Stimulated activated CD8-positive, alpha-beta memory T cell treated with anti-CD3 and anti-CD28 coated beads, Interleukin-12 subunit alpha, Interleukin-12 subunit beta, amount 100 ng/mL, for 24 hours (primary cell): Measurements from ENCODE around the gene CBR4.

ENCODE experiments used
- DNase-seq: peaks from one replicate; pipeline ENCODE4 v3.0.0-alpha.2; 2020; ENCODE audit errors: extremely low read depth

The CBR4 gene

DNA sequence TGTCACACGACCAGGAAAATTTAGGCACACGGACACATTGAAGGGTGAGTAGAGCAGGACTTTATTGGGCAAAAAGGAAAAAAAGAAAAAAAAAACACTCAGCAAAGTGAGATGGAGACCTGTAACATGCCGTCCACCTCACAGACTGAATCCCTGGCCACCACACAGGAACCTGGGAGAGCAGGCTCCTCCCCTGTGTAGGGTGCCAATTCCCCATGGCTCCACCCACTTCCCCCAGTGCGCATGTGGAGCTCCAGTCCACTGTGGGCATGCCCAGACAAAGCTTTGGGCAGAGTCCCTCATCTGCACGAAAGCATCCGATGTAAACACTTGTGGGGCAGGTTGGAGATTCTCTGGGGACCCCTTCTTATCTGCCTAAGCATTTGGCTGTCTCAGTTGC is 23.6 kb upstream of the CBR4 start:
- DNase-seq, result no peak

DNA sequence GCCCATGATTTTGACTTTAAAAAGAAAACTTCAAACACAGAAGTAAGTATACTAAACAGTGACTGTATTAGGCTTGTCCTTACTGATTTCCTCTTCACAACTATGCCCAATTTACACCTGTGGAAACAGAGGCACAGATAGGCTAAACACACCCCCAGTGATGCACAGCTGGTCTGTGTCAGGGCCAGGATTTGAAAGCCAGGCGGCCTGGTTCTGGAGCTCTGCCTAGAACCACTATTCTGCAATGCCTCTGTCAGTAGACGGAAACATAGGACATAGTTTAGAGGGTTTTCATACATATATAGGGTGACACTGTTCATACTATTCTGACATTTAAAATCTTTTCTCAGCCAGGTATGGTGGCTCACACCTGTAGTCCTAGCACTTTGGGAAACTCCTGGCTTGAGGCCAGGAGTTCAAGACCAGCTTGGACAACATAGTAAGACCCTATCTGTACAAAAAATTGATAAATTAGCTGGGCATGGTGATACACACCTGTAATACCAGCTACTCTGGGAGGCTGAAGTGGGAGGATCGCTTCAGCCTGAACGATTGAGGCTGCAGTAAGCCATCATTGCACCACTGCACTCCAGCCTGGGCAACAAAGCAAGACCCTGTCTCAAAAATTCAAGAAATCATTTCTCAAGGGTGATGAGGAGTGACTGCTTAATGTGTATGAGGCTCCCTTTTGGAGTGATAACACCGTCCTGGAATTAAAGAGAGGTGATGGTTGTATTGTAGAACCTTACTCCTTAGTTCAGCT is 23.0 kb upstream of the CBR4 start:
- no peak for DNase-seq

DNA sequence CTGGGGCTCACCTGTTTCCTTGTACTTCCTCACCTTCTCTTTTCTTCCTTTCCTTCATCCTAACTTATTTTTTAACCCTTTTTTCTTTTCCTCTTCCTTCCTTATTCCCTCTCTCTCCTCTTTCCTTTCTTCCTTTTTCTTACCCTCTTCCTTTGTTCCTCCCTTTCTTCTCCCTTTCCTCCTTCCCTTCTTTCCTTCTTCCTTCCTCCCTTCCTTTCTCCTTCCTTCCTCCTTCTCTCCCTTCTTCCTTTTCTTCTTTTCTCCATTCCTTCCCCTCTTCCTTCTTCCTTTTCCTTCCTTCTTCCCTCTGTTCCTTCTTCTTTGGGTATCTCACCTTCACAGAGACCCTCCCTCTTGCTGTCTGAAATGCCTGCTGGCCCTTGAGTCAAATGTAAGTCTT is 22.1 kb upstream of the CBR4 start:
- DNase-seq, result no peak

DNA sequence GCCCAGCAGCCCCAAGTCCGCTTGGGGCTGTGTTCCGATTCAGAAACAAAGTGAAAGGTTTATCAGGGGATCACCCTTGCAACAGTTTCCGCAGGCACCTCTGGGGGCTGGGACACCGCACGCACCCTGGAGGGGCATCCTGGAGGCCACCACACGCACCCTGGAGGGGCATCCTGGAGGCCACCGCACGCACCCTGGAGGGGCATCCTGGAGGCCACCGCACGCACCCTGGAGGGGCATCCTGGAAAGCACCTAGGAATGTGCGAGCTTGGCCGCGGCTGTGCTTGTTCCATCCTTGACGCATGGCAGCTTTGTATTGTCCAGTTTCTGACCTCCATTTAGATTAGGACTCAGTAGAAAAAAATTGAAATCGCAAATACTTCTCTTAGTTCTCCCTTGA is 21.3 kb upstream of the CBR4 start:
- DNase-seq, result no peak

DNA sequence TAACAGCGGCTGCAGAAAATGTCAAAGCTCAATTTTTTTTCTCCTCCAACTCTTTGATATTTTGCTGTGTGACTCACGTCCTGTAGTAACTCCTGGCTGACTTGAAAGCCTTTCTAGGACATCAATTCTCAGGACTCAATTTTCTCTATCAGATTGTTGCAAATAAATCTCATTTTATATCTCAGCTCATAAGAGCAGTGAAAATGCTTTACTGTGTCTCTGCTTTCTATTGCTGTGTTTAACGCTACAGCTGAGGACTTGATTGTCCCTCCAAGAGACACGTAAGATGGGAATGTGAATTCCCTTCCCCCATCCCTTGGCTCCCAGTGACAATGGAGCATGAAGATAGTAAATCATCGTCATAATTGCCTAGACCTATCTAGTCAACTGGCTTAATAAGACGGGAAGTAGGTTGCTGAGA is 20.5 kb upstream of the CBR4 start:
- no peak for DNase-seq

DNA sequence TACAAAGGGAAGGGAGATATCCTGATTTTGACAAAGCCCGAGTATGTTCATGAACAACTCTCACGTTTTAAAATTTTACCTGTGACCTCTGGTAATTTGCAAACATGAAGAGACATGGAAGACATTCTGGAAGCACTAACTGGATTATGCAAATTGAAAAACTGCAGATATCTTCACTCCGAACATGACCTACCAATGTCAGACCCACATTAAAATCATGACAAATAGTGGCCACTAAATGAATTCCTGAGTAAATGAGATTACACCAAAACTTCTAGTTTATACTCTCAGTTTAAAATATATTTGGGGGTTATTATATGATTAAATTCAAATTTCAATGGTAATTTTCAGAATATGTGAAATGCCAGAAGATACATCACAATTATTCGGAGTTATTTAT is 19.9 kb upstream of the CBR4 start:
- DNase-seq, result no peak

DNA sequence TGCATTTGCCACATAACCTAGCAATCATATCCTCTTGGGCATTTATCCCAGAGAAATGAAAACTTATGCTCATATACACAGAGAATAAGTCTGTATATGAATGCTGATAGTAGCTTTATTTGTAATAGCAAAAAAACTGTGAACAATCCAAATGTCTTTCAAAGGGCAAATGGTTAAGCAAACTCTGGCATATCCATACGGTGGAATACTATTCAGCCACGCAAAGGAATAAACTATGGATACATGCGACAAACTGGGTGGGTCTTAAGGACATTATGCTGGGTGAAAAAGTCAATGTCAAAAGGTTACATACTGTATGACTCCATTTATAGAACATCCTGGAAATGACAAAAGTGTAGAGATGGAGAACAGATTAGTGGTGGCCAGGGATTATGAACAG is 17.6 kb upstream of the CBR4 start:
- DNase-seq, result no peak

DNA sequence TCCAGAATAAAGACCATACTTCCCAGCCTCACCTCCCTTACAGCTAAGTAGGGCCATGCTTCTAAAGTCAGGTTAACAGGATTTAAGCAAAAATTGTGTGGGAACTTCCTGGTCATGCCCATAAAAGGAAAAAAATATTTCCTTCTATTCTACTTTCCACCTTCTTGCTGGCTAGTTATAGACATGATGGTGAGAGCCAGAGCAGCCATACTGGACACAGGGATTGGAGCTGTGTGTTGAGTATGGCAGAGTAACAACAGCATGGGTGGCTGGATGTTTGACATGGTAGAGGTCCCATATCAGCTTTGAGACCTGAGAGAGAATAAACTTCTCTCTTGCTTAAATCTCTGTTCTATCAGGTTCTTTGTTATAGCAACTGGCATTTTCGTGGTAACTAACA is 15.1 kb upstream of the CBR4 start:
- DNase-seq, result no peak

DNA sequence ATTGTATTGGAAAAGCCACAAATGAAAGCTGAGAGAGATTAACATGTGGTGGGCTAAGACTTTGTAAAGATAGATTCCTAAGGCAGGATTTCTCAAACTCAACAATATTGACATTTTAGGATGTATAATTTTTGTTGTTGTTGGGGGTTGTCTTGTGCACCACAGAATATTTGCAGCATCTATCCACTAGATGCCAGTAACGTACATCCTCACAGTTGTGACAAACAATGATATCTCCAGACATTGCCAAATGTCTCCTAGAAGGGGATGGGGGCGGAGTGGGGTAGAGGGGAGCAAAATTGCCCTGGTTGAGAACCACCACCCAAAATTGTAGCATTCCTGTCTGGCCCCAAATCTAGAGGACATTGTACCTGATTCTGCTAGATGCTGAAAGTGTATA is 14.7 kb upstream of the CBR4 start:
- no peak for DNase-seq

DNA sequence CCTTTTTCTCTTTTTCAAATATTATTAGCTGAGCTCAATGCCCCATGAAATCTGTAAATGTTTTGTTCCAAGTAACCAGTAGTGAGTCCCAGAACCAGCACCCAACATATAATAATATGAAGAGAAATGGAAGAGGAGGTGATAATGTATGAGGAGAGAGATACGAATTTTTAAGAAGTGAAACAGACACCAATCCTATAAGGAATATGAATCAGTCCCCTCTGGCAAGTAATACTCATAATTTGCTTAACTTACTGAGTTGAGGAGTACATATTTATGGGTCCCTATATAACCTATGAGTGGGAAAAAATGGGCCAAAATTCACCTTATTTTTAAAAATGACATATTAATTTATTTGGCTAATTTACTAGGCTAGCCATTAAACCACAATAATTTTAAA is 8.4 kb upstream of the CBR4 start:
- no peak for DNase-seq

DNA sequence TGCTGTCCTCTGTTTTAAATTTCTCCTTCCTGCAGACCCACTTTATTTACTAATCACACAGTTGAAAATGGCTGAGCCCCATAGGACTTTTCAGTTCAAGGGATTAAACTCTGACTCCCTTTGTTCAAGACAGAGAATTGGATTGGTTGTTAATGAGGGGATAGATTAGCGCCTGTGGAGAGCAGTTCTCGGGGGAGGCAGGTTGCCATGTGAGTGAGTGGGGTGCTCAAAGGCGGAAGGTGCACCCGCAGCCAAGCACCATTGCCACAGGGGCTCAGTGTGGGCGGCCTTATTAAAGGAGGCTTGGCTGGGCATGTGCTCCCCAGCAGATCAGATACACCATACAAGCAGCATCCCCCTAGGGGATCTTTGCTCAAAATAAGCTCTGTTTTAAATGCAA is 7.9 kb upstream of the CBR4 start:
- DNase-seq, result no peak

DNA sequence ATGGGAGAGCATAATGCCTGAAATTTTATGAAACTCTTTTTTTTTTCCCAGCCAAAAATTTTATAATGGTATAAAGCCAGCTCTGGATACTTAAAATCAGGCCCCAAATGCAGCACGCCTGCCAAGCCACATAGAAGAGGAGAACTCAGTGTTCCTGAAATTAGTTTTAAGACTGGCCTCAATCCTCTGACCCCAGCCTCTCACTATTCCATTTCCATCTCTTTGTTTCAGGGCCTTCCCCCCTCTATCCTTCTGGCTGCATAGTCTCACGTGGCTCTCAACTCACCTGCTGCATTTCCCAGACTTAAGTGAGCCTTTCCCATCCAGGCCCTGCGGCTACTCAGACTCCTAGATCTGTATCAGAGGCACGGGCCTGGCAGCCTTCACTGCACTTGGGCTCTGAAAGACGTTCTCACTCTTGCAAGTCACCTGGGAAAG is 5.2 kb upstream of the CBR4 start:
- no peak for DNase-seq

DNA sequence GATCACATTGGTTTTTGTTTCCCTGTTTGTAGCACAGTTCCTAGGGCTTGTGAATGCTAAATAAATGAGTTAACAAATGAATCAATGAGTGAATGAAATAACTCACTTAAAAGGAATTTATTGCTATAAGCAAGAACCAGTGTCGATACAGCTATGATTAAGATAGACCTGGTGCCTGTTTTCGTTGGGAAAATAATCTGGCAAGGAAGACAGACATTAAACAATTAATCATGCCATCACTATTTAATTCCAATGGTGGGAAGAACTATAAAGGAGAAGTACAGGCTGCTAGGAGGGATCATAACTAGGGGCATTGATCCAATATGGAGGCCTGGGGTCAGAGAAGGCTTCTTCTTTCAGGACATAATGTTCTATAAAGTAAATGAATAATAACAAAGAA is 4.5 kb upstream of the CBR4 start:
- no peak for DNase-seq

DNA sequence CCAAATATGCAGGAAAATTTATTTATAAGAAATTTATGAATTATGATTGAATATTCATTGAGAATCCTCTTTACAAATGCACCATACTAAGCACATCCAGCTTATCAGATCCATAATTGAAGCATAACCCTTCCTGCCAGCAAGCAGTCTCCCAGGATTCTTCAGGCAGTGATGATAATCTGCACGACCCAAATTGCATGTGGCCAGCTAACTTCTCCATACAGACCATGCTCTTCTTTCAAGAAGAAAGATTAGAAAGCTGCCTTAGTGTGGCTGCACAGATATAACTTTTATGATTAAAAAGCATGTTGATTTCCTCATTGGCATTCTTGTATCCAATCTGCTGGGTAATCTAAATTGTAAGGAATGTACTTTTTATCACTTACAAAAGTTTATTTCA is 3.3 kb upstream of the CBR4 start:
- no peak for DNase-seq

DNA sequence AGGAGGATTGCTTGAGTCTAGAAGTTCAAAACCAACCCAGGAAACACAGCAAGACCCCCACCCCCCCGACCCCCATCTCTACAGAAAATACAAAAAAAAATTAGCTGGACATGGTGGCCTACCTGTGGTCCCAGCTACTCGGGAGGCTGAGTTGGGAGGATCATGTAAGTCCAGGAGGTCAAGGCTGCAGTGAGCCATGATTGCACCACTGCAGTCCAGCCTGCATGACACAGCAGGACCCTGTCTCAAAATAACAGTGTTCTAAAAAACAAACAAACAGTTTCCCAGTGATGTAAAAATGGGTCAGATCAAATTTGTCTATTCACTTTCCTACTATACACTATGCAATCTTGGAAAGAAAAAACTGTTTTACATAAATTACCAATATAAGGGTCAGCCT is 2.0 kb upstream of the CBR4 start:
- no peak for DNase-seq

DNA sequence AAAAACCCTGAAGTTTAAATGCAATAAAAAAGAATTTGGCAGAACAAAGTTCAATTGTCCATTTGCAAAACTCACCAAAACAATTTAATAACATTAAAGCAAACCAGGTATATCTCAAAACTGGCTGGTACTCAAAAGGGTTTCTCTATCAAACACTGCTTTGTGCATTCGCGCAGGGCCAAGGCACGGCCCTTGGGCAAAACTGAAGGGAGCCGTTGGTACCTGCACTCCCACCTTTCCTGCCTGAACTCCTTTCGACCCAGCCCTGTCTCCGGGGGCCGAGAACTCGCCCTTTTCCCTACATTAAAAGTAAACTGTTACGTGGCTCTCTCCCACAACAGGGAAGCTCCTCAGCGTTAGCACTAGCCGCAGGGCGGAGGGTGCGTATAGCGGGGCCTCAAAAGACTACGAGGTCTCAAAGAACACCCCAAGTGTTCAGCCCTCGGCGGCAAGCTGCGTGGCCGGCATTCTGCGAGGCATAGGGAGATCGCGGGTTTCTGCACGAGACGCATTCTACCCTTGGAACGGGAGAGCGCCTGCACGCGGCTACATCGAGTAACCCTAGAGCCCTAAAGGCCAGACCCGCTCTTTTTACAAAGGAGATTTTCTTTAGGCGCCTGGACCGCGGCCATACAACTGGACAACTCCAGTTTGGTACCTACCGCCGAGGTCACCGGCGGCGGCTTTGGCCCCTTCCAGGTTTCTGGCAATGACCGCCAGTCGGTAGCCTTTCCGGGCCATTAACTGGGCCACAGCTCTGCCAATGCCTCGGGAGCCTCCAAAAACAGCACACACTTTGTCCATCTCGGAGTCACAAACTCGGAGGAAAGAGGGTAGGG is 550 bp downstream of the CBR4 start:
- DNase-seq, result no peak

DNA sequence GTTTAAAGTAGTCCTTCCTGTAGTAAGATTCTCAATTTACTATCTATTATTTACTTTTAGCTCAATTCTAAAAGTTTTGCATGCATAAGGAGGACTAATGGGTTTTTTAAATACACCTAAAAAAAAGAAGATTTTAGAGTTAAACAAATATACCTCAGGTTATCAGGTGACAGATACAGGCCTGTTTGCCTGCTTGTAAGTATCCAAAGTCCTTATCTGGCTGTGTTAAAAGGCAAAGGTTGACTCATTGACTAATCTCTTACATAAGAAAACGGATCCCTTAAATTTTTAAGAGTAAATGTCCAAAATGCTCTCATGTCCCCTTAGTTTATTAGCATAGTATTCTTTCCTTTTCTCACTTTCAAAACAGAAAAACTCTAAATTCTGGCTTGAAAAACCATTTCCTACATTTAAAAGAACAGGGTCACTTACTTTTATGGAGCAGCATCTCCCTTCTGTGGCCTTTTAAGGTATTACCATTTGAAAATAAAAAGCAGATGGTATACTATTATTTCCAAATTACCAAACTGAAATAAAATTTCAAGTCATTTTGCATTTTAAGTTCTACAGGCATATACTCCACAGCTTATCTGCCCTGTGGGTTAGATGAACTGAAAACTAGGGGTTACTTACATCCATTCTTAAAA is 4.5 kb downstream of the CBR4 start:
- no peak for DNase-seq

DNA sequence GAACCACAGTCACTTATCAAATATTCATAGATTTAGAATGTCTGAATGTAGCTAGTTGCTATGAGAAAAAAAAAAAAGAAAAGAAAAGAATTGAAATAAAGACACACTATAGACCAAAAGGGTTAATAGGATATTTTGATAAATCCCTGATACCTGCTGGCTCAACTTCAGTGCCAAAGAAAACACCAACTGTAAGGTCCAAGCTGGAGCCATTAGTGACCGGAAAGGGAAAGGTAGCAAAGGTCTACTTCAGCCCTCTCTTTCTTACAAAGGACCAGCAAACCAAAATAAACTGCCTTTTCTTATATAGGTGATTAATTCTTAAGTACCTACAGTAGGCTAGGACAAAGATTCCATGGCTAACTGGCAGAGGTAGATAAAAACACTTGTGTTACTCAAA is 9.7 kb downstream of the CBR4 start:
- no peak for DNase-seq

DNA sequence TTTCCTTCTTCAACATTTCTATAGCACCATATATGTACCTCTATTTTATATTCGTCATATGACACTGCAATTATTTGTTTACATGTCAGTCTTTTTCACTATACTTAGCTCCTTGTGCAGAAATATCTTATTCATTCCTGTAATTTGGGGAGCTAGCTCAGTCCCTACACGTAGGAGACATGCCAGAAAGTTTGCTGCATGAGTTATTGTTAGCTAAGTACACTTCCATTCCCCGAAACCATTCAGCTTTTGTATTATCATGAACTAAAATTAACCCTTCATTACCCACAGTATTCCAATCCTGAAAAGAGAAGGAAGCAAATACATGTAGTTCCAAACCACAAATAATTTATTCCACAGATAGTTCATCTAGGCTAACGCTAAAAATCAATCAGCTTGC is 10.2 kb downstream of the CBR4 start:
- DNase-seq, result no peak

DNA sequence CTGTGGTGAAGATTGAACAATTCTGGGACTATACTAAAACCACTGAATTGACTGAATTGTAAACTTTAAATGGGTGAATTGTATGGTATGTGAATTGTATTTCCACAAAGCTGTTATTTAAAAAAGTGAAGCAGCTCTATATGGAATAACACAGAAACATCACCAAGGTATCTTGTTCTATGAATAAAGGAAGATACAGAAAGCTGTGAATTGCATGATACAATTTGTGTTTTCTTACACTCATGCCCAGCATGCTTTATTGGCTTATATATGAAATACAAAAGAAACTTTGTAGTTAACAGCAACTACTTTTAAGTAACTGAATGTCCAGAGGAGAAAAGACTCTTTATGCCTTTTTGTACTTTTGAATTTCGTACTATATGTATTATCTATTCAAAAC is 11.5 kb downstream of the CBR4 start:
- no peak for DNase-seq

DNA sequence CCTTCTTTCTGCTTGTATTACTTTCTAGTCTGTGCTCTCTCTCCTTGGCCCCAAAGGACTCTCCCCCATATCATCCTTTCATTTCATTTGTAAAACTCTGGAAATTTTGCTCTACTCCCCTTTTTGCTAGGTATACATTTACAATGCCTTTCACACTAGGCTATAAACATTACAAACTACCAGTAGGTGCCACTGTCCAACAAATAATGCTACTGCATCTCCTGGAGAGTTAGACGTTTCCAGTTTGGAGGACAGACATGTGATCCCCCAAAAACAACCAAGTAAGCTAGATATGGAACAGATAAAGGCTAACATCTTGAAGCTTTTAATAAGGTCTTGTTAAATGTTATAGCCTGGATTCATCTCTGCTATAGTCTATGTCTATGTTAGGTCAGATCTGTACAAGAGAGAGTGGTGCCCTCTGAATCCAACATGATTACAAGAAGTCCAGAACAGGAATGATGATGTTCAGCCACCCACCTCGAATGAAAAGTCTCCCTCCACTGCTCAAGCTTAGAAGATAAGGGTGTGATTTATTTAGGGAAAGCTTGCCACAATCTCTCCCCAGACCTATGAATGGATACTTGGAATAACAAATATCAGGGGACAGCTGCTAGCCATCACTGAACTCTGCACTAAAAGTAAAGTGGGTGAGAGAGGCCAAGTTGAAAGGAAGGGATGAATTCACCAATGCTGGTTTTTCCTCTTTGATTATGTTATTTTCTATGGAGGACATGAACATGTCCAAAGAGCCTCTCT is 14.3 kb downstream of the CBR4 start:
- DNase-seq, result no peak

DNA sequence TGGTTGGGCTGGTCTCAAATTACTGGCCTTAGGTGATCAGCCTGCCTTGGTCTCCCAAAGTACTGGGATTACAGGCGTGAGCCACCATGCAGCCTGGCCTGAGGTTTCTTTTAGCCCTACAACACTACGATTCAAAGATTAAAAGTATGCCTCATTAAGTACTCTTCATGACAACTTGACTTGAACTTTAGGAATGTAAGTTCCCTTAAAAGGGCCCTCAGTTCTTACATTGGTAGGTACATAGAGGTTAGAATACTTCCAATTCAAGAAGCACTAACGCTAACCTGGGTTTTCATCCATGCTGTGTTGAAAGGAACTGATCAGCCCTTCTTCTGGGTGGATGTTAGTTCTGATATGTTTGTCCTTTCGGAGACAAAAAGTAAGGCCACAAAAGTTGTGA is 15.1 kb downstream of the CBR4 start:
- DNase-seq, result no peak
